GM21367 (cell line): ENCODE data around the gene TSNAX.
"Not testable (repeated sequence)": the region's sequence is repeated elsewhere in the genome, so short reads cannot be mapped to it uniquely, and the experiment has no call there.

Experiments
- ATAC-seq: cut with Tn5 transposase; IDR thresholded peaks from one replicate; pipeline ENCODE4 v1.9.1; 2021; ENCODE audit not compliant: unreplicated experiment

The TSNAX gene

GRCh38 chr1:231561647-231562383 is 33.3 kb downstream of the TSNAX start:
- no peak for ATAC-seq

GRCh38 chr1:231563247-231563646 is 34.8 kb downstream of the TSNAX start:
- ATAC-seq, result no peak

- no peak for ATAC-seq
Observed at GRCh38 chr1:231564373-231564772, 35.9 kb downstream of the TSNAX start.

- no peak for ATAC-seq
Observed at GRCh38 chr1:231566496-231566895, 38.0 kb downstream of the TSNAX start.

- ATAC-seq, result not testable (repeated sequence)
Observed at GRCh38 chr1:231570262-231570661, 41.8 kb downstream of the TSNAX start.

GRCh38 chr1:231571904-231572303 is 43.4 kb downstream of the TSNAX start:
- ATAC-seq, result no peak

GRCh38 chr1:231575472-231575871 is 47.0 kb downstream of the TSNAX start:
- ATAC-seq, result no peak

GRCh38 chr1:231576804-231577718 is 48.6 kb downstream of the TSNAX start:
- no peak for ATAC-seq

- ATAC-seq, result no peak
Observed at GRCh38 chr1:231580874-231581273, 52.4 kb downstream of the TSNAX start.

GRCh38 chr1:231581859-231582258 is 53.4 kb downstream of the TSNAX start:
- ATAC-seq, result no peak

GRCh38 chr1:231583376-231583775 is 54.9 kb downstream of the TSNAX start:
- no peak for ATAC-seq

- no peak for ATAC-seq
Observed at GRCh38 chr1:231584117-231584516, 55.6 kb downstream of the TSNAX start.

GRCh38 chr1:231584921-231585320 is 56.5 kb downstream of the TSNAX start:
- no peak for ATAC-seq

- ATAC-seq, result no peak
Observed at GRCh38 chr1:231590453-231591198, 62.2 kb downstream of the TSNAX start.

GRCh38 chr1:231591466-231591865 is 63.0 kb downstream of the TSNAX start:
- no peak for ATAC-seq

- no peak for ATAC-seq
Observed at GRCh38 chr1:231592809-231593208, 64.3 kb downstream of the TSNAX start.

GRCh38 chr1:231593264-231593663 is 64.8 kb downstream of the TSNAX start:
- not testable (repeated sequence) for ATAC-seq

- ATAC-seq, result no peak
Observed at GRCh38 chr1:231594123-231594522, 65.7 kb downstream of the TSNAX start.

GRCh38 chr1:231594749-231595148 is 66.3 kb downstream of the TSNAX start:
- ATAC-seq, result no peak

- no peak for ATAC-seq
Observed at GRCh38 chr1:231596337-231596791, 67.9 kb downstream of the TSNAX start.

- ATAC-seq, result no peak
Observed at GRCh38 chr1:231597971-231598370, 69.5 kb downstream of the TSNAX start.
